MM.1S (cell line): ENCODE results near the gene GSKIP.

Source experiments
- DNase-seq: peaks from one replicate; pipeline ENCODE4 v3.0.0-alpha.2; 2015
- H2AFZ ChIP-seq: fragments of 300-600 bp; sonication (generic); 2 replicates; pipeline ENCODE4 v1.6.0; 2016; ENCODE audit warnings: antibody characterized with exemption, low read length
- H3F3A ChIP-seq: fragments of 300-600 bp; sonication (generic); 2 replicates; pipeline ENCODE4 v1.6.1; 2016; ENCODE audit warnings: mild to moderate bottlenecking, antibody characterized with exemption, low read length, moderate library complexity, mixed read lengths; ENCODE audit not compliant: insufficient read depth
- H3K27ac ChIP-seq: fragments of 300-600 bp; sonication (generic); 2 replicates; pipeline ENCODE4 v1.5.1; 2016; ENCODE audit warnings: mild to moderate bottlenecking, low read length
- H3K27me3 ChIP-seq: fragments of 300-600 bp; sonication (generic); replicated peaks from 2 replicates; pipeline ENCODE4 v1.6.0; 2016; ENCODE audit warnings: low read length; ENCODE audit not compliant: insufficient read depth
- H3K36me3 ChIP-seq: fragments of 300-600 bp; sonication (generic); replicated peaks from 2 replicates; pipeline ENCODE4 v1.6.1; 2016; ENCODE audit warnings: mild to moderate bottlenecking, low read length, mixed read lengths; ENCODE audit not compliant: insufficient read depth
- H3K4me1 ChIP-seq: fragments of 300-600 bp; sonication (generic); 2 replicates; pipeline ENCODE4 v1.6.1; 2016; ENCODE audit warnings: low read length, mixed read lengths
- H3K4me2 ChIP-seq: fragments of 300-600 bp; sonication (generic); 2 replicates; pipeline ENCODE4 v1.6.0; 2016; ENCODE audit warnings: low read depth, low read length
- H3K4me3 ChIP-seq: fragments of 300-600 bp; sonication (generic); 2 replicates; pipeline ENCODE4 v1.5.1; 2016; ENCODE audit warnings: low read length, mixed read lengths
- H3K79me2 ChIP-seq: fragments of 300-600 bp; sonication (generic); 2 replicates; pipeline ENCODE4 v1.6.1; 2016; ENCODE audit warnings: mixed run types, low read length, mixed read lengths
- H3K9ac ChIP-seq: fragments of 300-600 bp; sonication (generic); 2 replicates; pipeline ENCODE4 v1.6.1; 2016; ENCODE audit warnings: low read length, mixed read lengths
- H3K9me2 ChIP-seq: fragments of 300-600 bp; sonication (generic); replicated peaks from 2 replicates; pipeline ENCODE4 v1.6.1; 2016; ENCODE audit warnings: mild to moderate bottlenecking, low read length, mixed read lengths; ENCODE audit not compliant: insufficient read depth
- H3K9me3 ChIP-seq: fragments of 300-600 bp; sonication (generic); replicated peaks from 2 replicates; pipeline ENCODE4 v1.6.1; 2016; ENCODE audit warnings: mild to moderate bottlenecking, low read length, mixed read lengths; ENCODE audit not compliant: insufficient read depth
- H4K20me1 ChIP-seq: fragments of 300-600 bp; sonication (generic); 2 replicates; pipeline ENCODE4 v1.6.1; 2016; ENCODE audit warnings: mild to moderate bottlenecking, low read length, moderate library complexity, mixed read lengths; ENCODE audit not compliant: insufficient read depth
- CTCF ChIP-seq: fragments of 300-600 bp; sonication (generic); IDR thresholded peaks from 2 replicates; pipeline ENCODE4 v1.5.1; 2016; ENCODE audit warnings: antibody characterized with exemption, low read length, mixed read lengths
- EZH2 ChIP-seq: fragments of 300-600 bp; sonication (generic); optimal IDR thresholded peaks from 2 replicates; pipeline ENCODE3; 2017; ENCODE audit warnings: low read depth, mild to moderate bottlenecking, antibody characterized with exemption, low read length, mixed read lengths
- EZH2phosphoT487 ChIP-seq: fragments of 300-600 bp; sonication (generic); IDR thresholded peaks from 2 replicates; pipeline ENCODE4 v1.6.1; 2018; ENCODE audit warnings: antibody characterized with exemption, low read length

GSKIP gene

GRCh38 chr14:96407935-96408570, 44.7 kb downstream of the GSKIP start:
- no peaks in the 10 kb centered on the region for H3K4me1 ChIP-seq
- H2AFZ ChIP-seq, result no peak overlapping the region
- H3K27ac ChIP-seq, result no peak overlapping the region
- no peak overlapping the region for H3K9ac ChIP-seq
- TF ChIP-seq CTCF (no peak), EZH2phosphoT487 (no peak), EZH2 (no peak)
- H3K4me3 ChIP-seq, result no peak overlapping the region
- no peaks in the 10 kb centered on the region for H3K9me2 ChIP-seq
- DNase-seq, result no peak
- H3K27me3 ChIP-seq, result no peaks in the 10 kb centered on the region
- no peak overlapping the region for H3K4me2 ChIP-seq
- H4K20me1 ChIP-seq, result no peaks in the 10 kb centered on the region
- H3F3A ChIP-seq, result no peaks in the 10 kb centered on the region
- no peaks in the 10 kb centered on the region for H3K79me2 ChIP-seq
- H3K36me3 ChIP-seq, result no peaks in the 10 kb centered on the region
- no peaks in the 10 kb centered on the region for H3K9me3 ChIP-seq

GRCh38 chr14:96408608-96409007, 45.3 kb downstream of the GSKIP start:
- Histone ChIP-seq H3K36me3 (no peaks in the 10 kb centered on the region), H3K4me2 (no peak overlapping the region), H3K9me2 (no peaks in the 10 kb centered on the region), H3K27ac (no peak overlapping the region), H3F3A (no peaks in the 10 kb centered on the region), H3K4me1 (no peaks in the 10 kb centered on the region), H4K20me1 (no peaks in the 10 kb centered on the region), H2AFZ (no peak overlapping the region), H3K79me2 (no peaks in the 10 kb centered on the region), H3K9me3 (no peaks in the 10 kb centered on the region), H3K4me3 (no peak overlapping the region), H3K9ac (no peak overlapping the region), H3K27me3 (no peaks in the 10 kb centered on the region)
- no peak for TF ChIP-seq EZH2
- no peak for TF ChIP-seq EZH2phosphoT487
- TF ChIP-seq CTCF, result no peak
- DNase-seq, result no peak

GRCh38 chr14:96409701-96410100, 46.4 kb downstream of the GSKIP start:
- H3K9ac ChIP-seq, result no peak overlapping the region
- H3K27me3 ChIP-seq, result no peaks in the 10 kb centered on the region
- no peak overlapping the region for H3K4me3 ChIP-seq
- no peak overlapping the region for H3K27ac ChIP-seq
- DNase-seq, result no peak
- H3K4me2 ChIP-seq, result no peak overlapping the region
- no peaks in the 10 kb centered on the region for H3K36me3 ChIP-seq
- no peak overlapping the region for H2AFZ ChIP-seq
- H3F3A ChIP-seq, result no peaks in the 10 kb centered on the region
- H3K9me3 ChIP-seq, result no peaks in the 10 kb centered on the region
- H4K20me1 ChIP-seq, result no peaks in the 10 kb centered on the region
- H3K79me2 ChIP-seq, result no peaks in the 10 kb centered on the region
- no peaks in the 10 kb centered on the region for H3K4me1 ChIP-seq
- TF ChIP-seq CTCF (no peak), EZH2phosphoT487 (no peak), EZH2 (no peak)
- H3K9me2 ChIP-seq, result no peaks in the 10 kb centered on the region
